Gastrocnemius medialis (tissue), 4 donors: ENCODE results near the gene TRIM16. TPM values are rescaled to one million over a fixed set of nuclear protein-coding genes. Genes with fewer than 3 reads are reported as not detected.
A peak's percentile ranks its signal among the peaks of the same experiment; 100 is the strongest.
"Not testable (repeated sequence)": the region's sequence is repeated elsewhere in the genome, so short reads cannot be mapped to it uniquely, and the experiment has no call there.

Source experiments
- ATAC-seq, 2 donors: fragments of 150-250 bp; one replicate each; pipeline ENCODE4 v1.9.1; 2016
- DNase-seq, 2 donors: peaks; one replicate each; pipeline ENCODE4 v3.0.0-alpha.2; 2019
- H3K27ac ChIP-seq, 4 donors: fragments of 200-600 bp; sonication (generic); 1 replicate in 1 of 4; 2 replicates in 3 of 4; pipeline ENCODE4 v1.5.1; 2016 to 2018; ENCODE audit warnings: mild to moderate bottlenecking in 2 of 4, moderate library complexity in 1 of 4
- H3K27me3 ChIP-seq, 3 donors: fragments of 200-600 bp; sonication (generic) in 2 of 3; 1 replicate in 1 of 3; 2 replicates in 2 of 3; pipeline versions ENCODE4 v1.5.1 to v1.6.0; 2016 to 2019; ENCODE audit warnings: mild to moderate bottlenecking in 1 of 3, moderate library complexity in 1 of 3
- H3K36me3 ChIP-seq, 2 donors: fragments of 200-600 bp; sonication (generic) in 1 of 2; one replicate each; pipeline ENCODE4 v1.5.1; 2017 to 2018
- H3K4me1 ChIP-seq, 2 donors: fragments of 200-600 bp; sonication (generic) in 1 of 2; one replicate each; pipeline ENCODE4 v1.5.1; 2016 to 2017; ENCODE audit warnings: mild to moderate bottlenecking in 2 of 2
- H3K4me3 ChIP-seq, 4 donors: fragments of 200-600 bp; sonication (generic) in 3 of 4; 1 replicate in 1 of 4; 2 replicates in 3 of 4; pipeline ENCODE4 v1.5.1; 2016 to 2019; ENCODE audit warnings: mild to moderate bottlenecking in 2 of 4
- H3K9me3 ChIP-seq, 3 donors: fragments of 200-600 bp; sonication (generic) in 2 of 3; 1 replicate in 1 of 3; 2 replicates in 2 of 3; pipeline ENCODE4 v1.5.1; 2016 to 2019
- POLR2A ChIP-seq, 2 donors: fragments of 450-650 bp; IDR thresholded peaks; one replicate each; pipeline ENCODE4 v1.6.1; 2017; ENCODE audit warnings: antibody characterized with exemption in 2 of 2, mild to moderate bottlenecking in 2 of 2, moderate library complexity in 2 of 2
- in situ Hi-C, 4 donors: fragments of 200-750 bp; cut with MboI; loops; one replicate each; pipeline versions ENCODE4 v1.15.0 to v1.8.0; 2017; ENCODE audit warnings: low sequenced_read_pairs in 4 of 4
- intact Hi-C: fragments of 100-400 bp; cut with DNase I; formaldehyde crosslinking; loops from one replicate; pipeline ENCODE4 v1.15.1; 2023; ENCODE audit warnings: low total_unique reads
- total RNA-seq, 4 donors: library from RNA; depleted of rRNA; stranded (reverse); fragments of >200 nt; gene quantifications; one replicate each; pipeline versions ENCODE4 v1.1.0 to v1.2.3, GENCODE V29; 2016
- TF ChIP-seq, protein P1 (sequence below), 5 experiments: fragments of 450-650 bp in 3 of 5; fragments of 200-600 bp in 2 of 5; sonication (generic) in 2 of 5; IDR thresholded peaks in 4 of 5; conservative IDR thresholded peaks in 1 of 5; 1 replicate in 4 of 5; 2 replicates in 1 of 5; pipeline ENCODE4 v1.5.1; 2016 to 2019; ENCODE audit warnings: antibody characterized with exemption in 5 of 5, mild to moderate bottlenecking in 3 of 5, moderate library complexity in 3 of 5

The TRIM16 gene
- total RNA-seq, 4 donors from 2014 or later: 14.0 to 33.0 (median 21.2) TPM

DNA sequence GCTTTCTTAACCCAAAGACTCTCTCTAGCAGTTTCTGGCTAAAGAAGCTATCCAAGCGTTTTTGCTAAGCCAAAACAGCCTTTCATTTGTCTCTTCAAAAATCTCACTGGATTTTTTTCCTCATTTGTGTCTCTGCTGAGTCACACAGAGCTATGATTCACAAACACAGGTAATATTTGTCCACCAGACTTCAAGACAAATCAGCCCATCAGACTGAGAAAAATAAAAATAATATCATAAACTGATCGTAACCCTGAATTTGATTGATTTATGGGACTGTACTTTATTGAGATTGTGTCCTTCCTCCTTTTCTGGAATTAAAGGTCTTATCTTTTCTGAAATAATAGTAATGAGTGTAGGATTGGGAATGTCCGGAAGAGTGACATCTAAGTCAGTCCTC is 25.8 kb downstream of the TRIM16 start:
- no peak for DNase-seq
- peak overlapping the region in 2 of 4 donors; percentile 51 to 66 for H3K27ac ChIP-seq
- H3K27me3 ChIP-seq: no peaks in the 10 kb centered on the region
- intact Hi-C loops (no loop called here), in situ Hi-C loops (no loop called here)
- H3K4me3 ChIP-seq: no peak overlapping the region
- H3K36me3 ChIP-seq: no peaks in the 10 kb centered on the region
- TF ChIP-seq, protein P1, sequence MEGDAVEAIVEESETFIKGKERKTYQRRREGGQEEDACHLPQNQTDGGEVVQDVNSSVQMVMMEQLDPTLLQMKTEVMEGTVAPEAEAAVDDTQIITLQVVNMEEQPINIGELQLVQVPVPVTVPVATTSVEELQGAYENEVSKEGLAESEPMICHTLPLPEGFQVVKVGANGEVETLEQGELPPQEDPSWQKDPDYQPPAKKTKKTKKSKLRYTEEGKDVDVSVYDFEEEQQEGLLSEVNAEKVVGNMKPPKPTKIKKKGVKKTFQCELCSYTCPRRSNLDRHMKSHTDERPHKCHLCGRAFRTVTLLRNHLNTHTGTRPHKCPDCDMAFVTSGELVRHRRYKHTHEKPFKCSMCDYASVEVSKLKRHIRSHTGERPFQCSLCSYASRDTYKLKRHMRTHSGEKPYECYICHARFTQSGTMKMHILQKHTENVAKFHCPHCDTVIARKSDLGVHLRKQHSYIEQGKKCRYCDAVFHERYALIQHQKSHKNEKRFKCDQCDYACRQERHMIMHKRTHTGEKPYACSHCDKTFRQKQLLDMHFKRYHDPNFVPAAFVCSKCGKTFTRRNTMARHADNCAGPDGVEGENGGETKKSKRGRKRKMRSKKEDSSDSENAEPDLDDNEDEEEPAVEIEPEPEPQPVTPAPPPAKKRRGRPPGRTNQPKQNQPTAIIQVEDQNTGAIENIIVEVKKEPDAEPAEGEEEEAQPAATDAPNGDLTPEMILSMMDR (IDR thresholded peaks at IDR 0.05 in 4 of 5, conservative IDR thresholded peaks at IDR 0.05 in 1 of 5): no peak
- no peak for TF ChIP-seq POLR2A (IDR thresholded peaks at IDR 0.05)
- no peaks in the 10 kb centered on the region for H3K9me3 ChIP-seq
- no peak for ATAC-seq
- H3K4me1 ChIP-seq: no peaks in the 10 kb centered on the region

GRCh38 chr17:15657868-15658267 is 26.2 kb downstream of the TRIM16 start:
- no peaks in the 10 kb centered on the region for H3K9me3 ChIP-seq
- no peaks in the 10 kb centered on the region for H3K36me3 ChIP-seq
- peak overlapping the region in 2 of 4 donors; percentile 11 to 51 for H3K27ac ChIP-seq
- in situ Hi-C loops: no loop called here
- no peaks in the 10 kb centered on the region for H3K27me3 ChIP-seq
- intact Hi-C loops: no loop called here
- no peak overlapping the region for H3K4me3 ChIP-seq
- no peaks in the 10 kb centered on the region for H3K4me1 ChIP-seq
- ATAC-seq: no peak
- TF ChIP-seq, protein P1 (IDR thresholded peaks at IDR 0.05 in 4 of 5, conservative IDR thresholded peaks at IDR 0.05 in 1 of 5): no peak
- TF ChIP-seq POLR2A (IDR thresholded peaks at IDR 0.05): no peak
- no peak for DNase-seq

GRCh38 chr17:15654886-15655561 is 29.1 kb downstream of the TRIM16 start:
- H3K9me3 ChIP-seq: no peaks in the 10 kb centered on the region
- H3K4me1 ChIP-seq: peaks cover 4 to 14% of the 10 kb centered on the region in 2 donors
- no peaks in the 10 kb centered on the region for H3K27me3 ChIP-seq
- H3K4me3 ChIP-seq: no peak overlapping the region
- in situ Hi-C loops: no loop called here
- TF ChIP-seq POLR2A (IDR thresholded peaks at IDR 0.05): no peak
- TF ChIP-seq, protein P1 (IDR thresholded peaks at IDR 0.05 in 4 of 5, conservative IDR thresholded peaks at IDR 0.05 in 1 of 5): no peak
- intact Hi-C loops: no loop called here
- ATAC-seq (no peak), DNase-seq (no peak)
- no peak overlapping the region for H3K27ac ChIP-seq
- H3K36me3 ChIP-seq: no peaks in the 10 kb centered on the region

DNA sequence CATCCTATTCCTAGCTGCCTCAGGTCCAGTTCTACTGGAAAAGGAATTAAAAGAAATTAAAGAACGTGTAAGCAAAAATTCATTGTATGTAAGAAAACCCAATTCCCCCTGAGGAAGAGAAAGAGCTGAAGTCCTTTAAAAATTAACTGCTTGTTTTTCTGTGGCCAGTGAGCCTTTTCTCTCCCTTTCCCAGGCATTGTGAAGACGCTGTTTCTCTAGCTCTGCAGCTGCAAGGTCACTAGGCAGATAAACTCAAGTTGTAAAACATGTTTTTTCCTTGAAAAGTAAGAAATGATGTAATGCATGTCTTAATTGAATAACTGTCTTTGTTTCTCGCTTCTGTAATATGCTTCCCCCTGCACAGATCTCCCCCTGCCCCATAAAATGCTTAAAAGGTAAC is 29.7 kb downstream of the TRIM16 start:
- H3K27ac ChIP-seq, H3K4me3 ChIP-seq, intact Hi-C loops, H3K27me3 ChIP-seq, H3K36me3 ChIP-seq, ATAC-seq, in situ Hi-C loops, DNase-seq, H3K9me3 ChIP-seq: not testable (repeated sequence)
- H3K4me1 ChIP-seq: peaks cover 7 to 20% of the 10 kb centered on the region in 2 donors

DNA sequence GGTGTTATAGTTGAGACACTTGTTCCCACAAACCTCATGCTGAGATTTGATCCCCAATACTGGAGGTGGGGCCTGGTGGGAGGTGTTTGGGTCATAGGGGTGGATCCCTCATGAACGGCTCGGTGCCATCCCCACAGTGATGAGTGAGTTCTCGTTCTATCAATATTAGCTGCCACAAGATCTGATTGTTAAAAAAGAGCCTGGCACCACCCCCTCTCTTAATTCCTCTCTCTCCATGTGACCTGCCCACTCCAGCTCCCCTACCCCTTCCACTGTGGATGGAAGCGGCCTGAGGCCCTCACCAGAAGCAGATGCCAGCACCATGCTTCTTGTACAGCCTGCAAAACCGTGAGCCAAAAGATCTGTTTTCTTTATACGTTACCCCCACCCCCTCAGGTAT is 31.2 kb downstream of the TRIM16 start:
- in situ Hi-C loops (no loop called here), intact Hi-C loops (no loop called here)

More for the DNA sequence above, 31.2 kb downstream of the TRIM16 start:
- ATAC-seq (no peak), DNase-seq (no peak)
- Histone ChIP-seq H3K4me1 (peaks cover 21 to 22% of the 10 kb centered on the region in 2 donors), H3K36me3 (no peaks in the 10 kb centered on the region), H3K27ac (no peak overlapping the region), H3K4me3 (no peak overlapping the region), H3K27me3 (no peaks in the 10 kb centered on the region), H3K9me3 (no peaks in the 10 kb centered on the region)
- TF ChIP-seq, protein P1 (IDR thresholded peaks at IDR 0.05 in 4 of 5, conservative IDR thresholded peaks at IDR 0.05 in 1 of 5): no peak
- no peak for TF ChIP-seq POLR2A (IDR thresholded peaks at IDR 0.05)
